NCI-H345 treated with DMSO at 0.1 percent for 48 hours (cell line): ENCODE measurements around the gene SPTSSA.

Source experiments
- DNase-seq: peaks from one replicate; lab custom pipeline; 2025; ENCODE audit not compliant: unreplicated experiment; lab: John Stamatoyannopoulos, UW

Gene SPTSSA

GRCh38 chr14:34472706-34473279, 10.8 kb upstream of the SPTSSA start:
- no peak for DNase-seq

DNA sequence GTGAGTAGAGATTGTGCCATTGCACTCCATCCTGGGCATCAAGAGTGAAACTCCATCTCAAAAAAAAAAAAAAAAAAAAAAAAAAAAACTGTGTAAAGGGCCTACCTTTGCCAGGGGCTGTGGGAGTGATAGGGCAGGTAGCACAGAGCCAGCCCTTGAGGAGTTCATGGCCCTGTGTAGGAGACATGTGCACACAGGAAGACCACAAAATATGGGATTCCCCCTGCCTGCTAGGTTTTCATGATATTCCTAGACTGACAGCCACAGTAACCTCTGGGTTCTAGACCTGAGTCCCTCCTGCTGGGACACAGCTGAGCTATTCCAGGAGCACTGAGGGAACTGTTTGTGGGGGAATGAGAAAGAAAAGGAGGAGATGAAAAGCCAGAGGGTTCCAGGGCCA, 8.3 kb upstream of the SPTSSA start:
- DNase-seq = no peak

DNA sequence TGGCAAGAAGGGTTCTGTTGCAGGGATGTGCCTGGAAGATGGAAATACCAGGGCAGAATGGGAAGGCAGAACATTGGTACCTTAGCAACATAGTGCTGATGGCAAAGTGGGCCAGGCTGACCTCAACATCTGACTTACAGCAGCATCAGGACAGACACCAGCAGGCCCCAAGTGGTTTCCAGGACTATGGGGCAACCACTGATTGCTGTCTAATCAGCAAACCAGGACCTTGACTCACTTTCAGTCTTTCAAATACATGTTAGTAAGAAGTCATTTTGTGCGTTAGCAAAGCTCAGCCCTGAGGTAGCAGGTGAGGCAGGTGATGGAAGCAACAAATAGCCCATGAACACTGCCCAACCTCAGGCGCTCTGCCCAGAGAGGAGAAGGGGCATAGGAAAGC, 4.7 kb upstream of the SPTSSA start:
- no peak for DNase-seq

GRCh38 chr14:34465069-34465859, 3.2 kb upstream of the SPTSSA start:
- no peak for DNase-seq

GRCh38 chr14:34463598-34463961, 1.5 kb upstream of the SPTSSA start:
- DNase-seq = no peak

DNA sequence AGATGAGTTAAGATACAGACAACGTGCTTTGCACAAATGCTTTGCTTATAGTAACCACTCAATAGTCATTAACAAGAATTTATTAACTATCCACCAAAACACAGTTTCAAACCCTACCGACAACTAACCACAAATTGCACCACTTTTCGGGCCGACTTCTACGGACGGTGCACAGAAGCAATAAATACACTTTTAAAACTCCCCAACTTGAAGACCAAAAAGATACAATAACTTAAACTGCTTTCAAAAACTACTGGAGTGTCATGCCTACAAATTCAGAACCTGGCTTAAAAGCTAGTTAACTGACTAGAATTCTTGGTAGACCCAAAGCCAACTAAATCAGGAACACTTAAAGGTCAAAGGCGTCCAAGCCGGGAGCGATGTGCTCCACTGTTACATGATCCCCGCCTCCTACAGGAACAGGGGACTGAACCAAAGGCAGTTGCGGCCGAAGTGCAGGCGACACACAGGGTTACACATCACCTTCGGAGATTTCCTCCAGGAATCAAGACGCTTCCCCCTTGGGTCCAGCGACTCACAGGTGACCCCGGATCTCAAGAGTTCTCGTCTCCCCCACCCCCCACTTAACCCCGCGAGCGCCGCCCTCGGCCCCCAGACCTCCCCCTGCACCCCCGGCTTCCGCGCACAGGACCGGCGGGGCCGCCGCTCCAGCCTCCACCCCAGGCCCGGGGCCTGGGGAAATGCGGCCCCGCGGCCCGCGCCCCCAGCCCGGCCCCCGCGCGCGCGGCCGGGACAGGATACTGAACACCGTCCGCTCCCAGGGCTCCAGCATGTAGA, 507 bp downstream of the SPTSSA start:
- peak; percentile 67 for DNase-seq

DNA sequence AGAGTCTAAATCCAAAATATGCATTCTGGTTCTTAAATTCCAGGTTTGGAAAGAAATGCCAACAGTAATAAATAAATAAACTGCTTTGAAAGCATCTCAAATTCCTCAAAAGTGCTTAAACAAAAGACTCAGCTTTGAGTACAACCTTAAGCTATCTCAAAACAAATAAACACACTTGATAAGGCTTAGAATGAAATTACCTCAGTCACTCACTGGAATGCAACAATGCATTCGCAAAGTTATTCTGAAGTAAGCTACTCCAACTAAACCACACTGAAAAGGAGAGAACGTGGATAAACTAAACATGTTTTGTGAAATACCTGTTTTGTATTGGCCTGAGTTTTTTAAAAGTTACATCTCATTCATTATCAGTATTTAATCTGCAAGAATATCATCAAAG, 1.2 kb downstream of the SPTSSA start:
- no peak for DNase-seq

- DNase-seq = no peak
These were observed 1.7 kb downstream of the SPTSSA start for GRCh38 chr14:34460295-34460694.

DNA sequence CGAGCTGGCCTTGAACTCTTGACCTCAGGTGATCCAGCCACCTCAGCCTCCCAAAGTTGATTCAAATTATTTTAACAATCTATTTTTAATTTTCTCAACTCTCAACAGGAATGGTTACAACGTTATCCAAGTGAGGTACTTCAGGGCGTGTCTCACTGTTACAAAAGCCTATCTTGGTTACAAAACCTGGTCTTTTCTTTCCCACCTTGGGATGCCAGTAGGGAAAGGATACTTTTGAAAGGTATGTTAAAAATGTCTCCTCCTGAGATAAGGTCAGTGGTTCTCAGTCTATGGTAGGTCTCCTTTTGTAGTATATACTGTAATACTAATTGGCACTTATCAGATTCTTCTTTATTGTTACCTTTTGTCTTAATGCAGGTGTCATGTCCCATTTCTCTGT, 4.9 kb downstream of the SPTSSA start:
- no peak for DNase-seq

DNA sequence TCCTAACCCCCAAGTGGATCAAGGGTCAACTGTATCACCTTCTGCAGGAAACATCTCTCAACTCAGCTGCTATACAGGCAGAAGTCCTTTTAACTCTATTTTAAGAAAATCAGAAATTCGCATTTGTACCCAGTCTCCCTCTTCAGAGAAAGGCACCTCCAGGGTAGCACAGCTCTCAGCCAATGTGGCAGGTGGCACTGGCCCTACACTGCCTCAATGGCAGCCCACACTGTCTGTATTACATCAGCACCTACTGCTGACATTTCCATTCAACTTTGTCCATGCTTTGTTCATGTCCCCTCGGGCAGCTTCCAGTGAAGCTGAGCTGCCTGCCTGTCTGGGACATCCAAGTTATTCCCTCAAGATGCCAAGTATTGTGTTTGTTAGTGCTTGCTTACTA, 8.8 kb downstream of the SPTSSA start:
- peak; percentile 64 for DNase-seq

- no peak for DNase-seq
These were observed 9.7 kb downstream of the SPTSSA start for GRCh38 chr14:34452258-34452822.

- no peak for DNase-seq
These were observed 11.1 kb downstream of the SPTSSA start for GRCh38 chr14:34450958-34451357.

GRCh38 chr14:34450542-34450915, 11.5 kb downstream of the SPTSSA start:
- peak; percentile 99 for DNase-seq

- DNase-seq = peak; percentile 91
These were observed 12.1 kb downstream of the SPTSSA start for GRCh38 chr14:34449819-34450541.

DNA sequence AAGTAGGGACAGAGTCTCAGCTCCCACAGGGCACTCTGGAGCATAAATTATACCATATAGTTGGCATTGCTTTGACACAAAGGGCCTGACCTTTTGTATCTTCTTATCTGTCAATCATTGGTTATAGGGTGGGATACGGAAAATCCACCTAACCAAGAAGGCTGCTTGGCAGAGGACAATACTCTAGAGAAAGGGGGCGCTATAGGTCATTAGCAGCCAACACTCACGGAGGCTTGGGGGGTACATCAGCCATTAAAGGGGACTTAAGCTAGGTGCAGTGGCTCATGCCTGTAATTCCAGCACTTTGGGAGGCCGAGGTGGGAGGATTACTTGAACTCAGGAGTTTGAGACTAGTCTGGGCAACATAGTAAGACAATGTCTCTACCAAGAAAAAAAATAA, 22.9 kb downstream of the SPTSSA start:
- DNase-seq = no peak

GRCh38 chr14:34438438-34438837, 23.6 kb downstream of the SPTSSA start:
- no peak for DNase-seq

GRCh38 chr14:34437729-34438080, 24.3 kb downstream of the SPTSSA start:
- DNase-seq = no peak

- no peak for DNase-seq
These were observed 24.9 kb downstream of the SPTSSA start for GRCh38 chr14:34436960-34437728.

GRCh38 chr14:34436118-34436905, 25.7 kb downstream of the SPTSSA start:
- no peak for DNase-seq

GRCh38 chr14:34433957-34434356, 28.1 kb downstream of the SPTSSA start:
- DNase-seq = no peak
